ENCODE data around the gene GLOD5.

DNA sequence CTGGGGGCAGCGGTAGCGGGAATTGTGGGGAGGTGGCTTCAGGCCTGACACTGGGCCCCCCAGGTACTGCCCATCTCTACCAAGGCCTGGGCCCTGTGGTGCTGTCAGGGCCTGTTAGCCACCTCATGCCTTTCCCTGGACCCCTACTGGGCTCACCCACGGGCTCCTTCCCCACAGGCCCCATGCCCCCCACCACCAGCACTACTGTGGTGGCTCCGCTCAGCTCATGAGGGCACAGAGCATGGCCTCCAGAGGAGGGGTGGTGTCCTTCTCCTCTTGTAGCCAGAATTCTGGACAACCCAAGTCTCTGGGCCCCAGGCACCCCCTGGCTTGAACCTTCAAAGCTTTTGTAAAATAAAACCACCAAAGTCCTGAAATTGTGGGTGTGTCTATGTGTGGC, 32.4 kb downstream of the GLOD5 start:
- TF ChIP-seq, protein P1, sequence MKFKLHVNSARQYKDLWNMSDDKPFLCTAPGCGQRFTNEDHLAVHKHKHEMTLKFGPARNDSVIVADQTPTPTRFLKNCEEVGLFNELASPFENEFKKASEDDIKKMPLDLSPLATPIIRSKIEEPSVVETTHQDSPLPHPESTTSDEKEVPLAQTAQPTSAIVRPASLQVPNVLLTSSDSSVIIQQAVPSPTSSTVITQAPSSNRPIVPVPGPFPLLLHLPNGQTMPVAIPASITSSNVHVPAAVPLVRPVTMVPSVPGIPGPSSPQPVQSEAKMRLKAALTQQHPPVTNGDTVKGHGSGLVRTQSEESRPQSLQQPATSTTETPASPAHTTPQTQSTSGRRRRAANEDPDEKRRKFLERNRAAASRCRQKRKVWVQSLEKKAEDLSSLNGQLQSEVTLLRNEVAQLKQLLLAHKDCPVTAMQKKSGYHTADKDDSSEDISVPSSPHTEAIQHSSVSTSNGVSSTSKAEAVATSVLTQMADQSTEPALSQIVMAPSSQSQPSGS (tag by site-specific recombination; IDR thresholded peaks at IDR 0.05; ENCODE audit: low read depth) = no peak
- TF ChIP-seq, protein P2, sequence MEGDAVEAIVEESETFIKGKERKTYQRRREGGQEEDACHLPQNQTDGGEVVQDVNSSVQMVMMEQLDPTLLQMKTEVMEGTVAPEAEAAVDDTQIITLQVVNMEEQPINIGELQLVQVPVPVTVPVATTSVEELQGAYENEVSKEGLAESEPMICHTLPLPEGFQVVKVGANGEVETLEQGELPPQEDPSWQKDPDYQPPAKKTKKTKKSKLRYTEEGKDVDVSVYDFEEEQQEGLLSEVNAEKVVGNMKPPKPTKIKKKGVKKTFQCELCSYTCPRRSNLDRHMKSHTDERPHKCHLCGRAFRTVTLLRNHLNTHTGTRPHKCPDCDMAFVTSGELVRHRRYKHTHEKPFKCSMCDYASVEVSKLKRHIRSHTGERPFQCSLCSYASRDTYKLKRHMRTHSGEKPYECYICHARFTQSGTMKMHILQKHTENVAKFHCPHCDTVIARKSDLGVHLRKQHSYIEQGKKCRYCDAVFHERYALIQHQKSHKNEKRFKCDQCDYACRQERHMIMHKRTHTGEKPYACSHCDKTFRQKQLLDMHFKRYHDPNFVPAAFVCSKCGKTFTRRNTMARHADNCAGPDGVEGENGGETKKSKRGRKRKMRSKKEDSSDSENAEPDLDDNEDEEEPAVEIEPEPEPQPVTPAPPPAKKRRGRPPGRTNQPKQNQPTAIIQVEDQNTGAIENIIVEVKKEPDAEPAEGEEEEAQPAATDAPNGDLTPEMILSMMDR (tag by site-specific recombination; IDR thresholded peaks at IDR 0.05) = no peak
- no peak for TF ChIP-seq SP2 (tag by site-specific recombination; IDR thresholded peaks at IDR 0.05)
- TF ChIP-seq ZNF114 (tag by site-specific recombination; IDR thresholded peaks at IDR 0.05) = no peak
- TF ChIP-seq ZNF792 (tag by site-specific recombination; IDR thresholded peaks at IDR 0.05) = no peak
- TF ChIP-seq ZNF302 (tag by site-specific recombination; IDR thresholded peaks at IDR 0.05; ENCODE audit: low read depth) = no peak
- no peak for TF ChIP-seq MYNN (tag by site-specific recombination; IDR thresholded peaks at IDR 0.05; ENCODE audit: borderline replicate concordance)
- no peak for TF ChIP-seq ZNF549 (tag by site-specific recombination; IDR thresholded peaks at IDR 0.05)
- TF ChIP-seq ZBTB7A (tag by site-specific recombination; IDR thresholded peaks at IDR 0.05; ENCODE audit: low read depth) = no peak
- no peak for TF ChIP-seq ZNF274 (IDR thresholded peaks at IDR 0.05; ENCODE audit: low read length)
- TF ChIP-seq ZNF274 (tag by site-specific recombination; IDR thresholded peaks at IDR 0.05; ENCODE audit: borderline replicate concordance) = no peak
- TF ChIP-seq GLI2 (tag by site-specific recombination; IDR thresholded peaks at IDR 0.05; ENCODE audit: borderline replicate concordance, low read depth) = no peak
- TF ChIP-seq, protein P3, sequence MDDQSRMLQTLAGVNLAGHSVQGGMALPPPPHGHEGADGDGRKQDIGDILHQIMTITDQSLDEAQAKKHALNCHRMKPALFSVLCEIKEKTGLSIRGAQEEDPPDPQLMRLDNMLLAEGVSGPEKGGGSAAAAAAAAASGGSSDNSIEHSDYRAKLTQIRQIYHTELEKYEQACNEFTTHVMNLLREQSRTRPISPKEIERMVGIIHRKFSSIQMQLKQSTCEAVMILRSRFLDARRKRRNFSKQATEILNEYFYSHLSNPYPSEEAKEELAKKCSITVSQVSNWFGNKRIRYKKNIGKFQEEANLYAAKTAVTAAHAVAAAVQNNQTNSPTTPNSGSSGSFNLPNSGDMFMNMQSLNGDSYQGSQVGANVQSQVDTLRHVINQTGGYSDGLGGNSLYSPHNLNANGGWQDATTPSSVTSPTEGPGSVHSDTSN (CRISPR knock-in tag; IDR thresholded peaks at IDR 0.05) = no peak

Data from HEK293 (cell line).